IMR-90 (cell line): ENCODE measurements around the gene SP140L. TPM values are rescaled to one million over a fixed set of nuclear protein-coding genes. Genes with fewer than 3 reads are reported as not detected.

Experiments used
- ATAC-seq: fragments of 200-7000 bp; cut with Tn5 transposase; 2 replicates; pipeline ENCODE4 v1.9.1; 2020; ENCODE audit warnings: low read depth, mild to moderate bottlenecking, moderate library complexity
- BruUV-seq: library from RNA; stranded (reverse); fragments of 400-500 nt; replicated peaks from 2 replicates; lab custom pipeline; 2021; lab: Mats Ljungman, UMichigan
- CTCF ChIA-PET: fragments of 300-600 bp; formaldehyde crosslinking; extraction: SDS; loops from one replicate; lab custom pipeline; 2021; ENCODE audit warnings: antibody characterized with exemption; lab: Yijun Ruan, JAX
- POLR2A ChIA-PET: fragments of 300-600 bp; sonication (Branson Sonifier 250); formaldehyde crosslinking; loops from one replicate; lab custom pipeline; 2022; ENCODE audit warnings: antibody characterized with exemption; ENCODE audit not compliant: unreplicated experiment; lab: Charles Lee
- DNase-seq: peaks from one replicate; pipeline ENCODE4 v3.0.0; 2013
- H2AFZ ChIP-seq: replicated peaks from 2 replicates; pipeline ENCODE3; 2013; ENCODE audit warnings: low read length, mild to moderate bottlenecking; ENCODE audit not compliant: poor library complexity
- H2AK5ac ChIP-seq: 2 replicates; pipeline ENCODE4 v1.6.1; 2013; ENCODE audit warnings: low read depth, low read length, inconsistent platforms
- H2AK9ac ChIP-seq: replicated peaks from 2 replicates; pipeline ENCODE3; 2013; ENCODE audit warnings: mild to moderate bottlenecking, low read depth, low read length, moderate library complexity; ENCODE audit not compliant: poor library complexity
- H2BK120ac ChIP-seq: 2 replicates; pipeline ENCODE4 v1.6.1; 2013; ENCODE audit warnings: low read depth, low read length, inconsistent platforms
- H2BK15ac ChIP-seq: 3 replicates; pipeline ENCODE4 v1.6.1; 2013; ENCODE audit warnings: low read depth, low read length, inconsistent platforms
- H2BK20ac ChIP-seq: 2 replicates; pipeline ENCODE4 v1.6.1; 2013; ENCODE audit warnings: low read depth, mild to moderate bottlenecking, inconsistent platforms, low read length, moderate library complexity
- H2BK5ac ChIP-seq: 2 replicates; pipeline ENCODE4 v1.6.1; 2013; ENCODE audit warnings: mild to moderate bottlenecking, low read depth, low read length, inconsistent platforms; ENCODE audit not compliant: poor library complexity, severe bottlenecking
- H3K14ac ChIP-seq: replicated peaks from 2 replicates; pipeline ENCODE4 v1.6.1; 2013; ENCODE audit warnings: low read depth, low read length, inconsistent platforms
- H3K18ac ChIP-seq: 2 replicates; pipeline ENCODE4 v1.6.1; 2013; ENCODE audit warnings: low read depth, low read length, control low read depth
- H3K23ac ChIP-seq: 2 replicates; pipeline ENCODE4 v1.6.1; 2013; ENCODE audit warnings: low read depth, low read length, inconsistent platforms
- H3K27ac ChIP-seq: 2 replicates; pipeline ENCODE4 v1.5.1; 2013; ENCODE audit warnings: mild to moderate bottlenecking, control low read depth, low read length; ENCODE audit not compliant: insufficient read depth
- H3K27me3 ChIP-seq: 2 replicates; pipeline ENCODE4 v1.6.1; 2013; ENCODE audit warnings: low read length; ENCODE audit not compliant: control insufficient read depth, insufficient read depth
- H3K36me3 ChIP-seq: 2 replicates; pipeline ENCODE4 v1.6.1; 2013; ENCODE audit warnings: low read length, mixed read lengths; ENCODE audit not compliant: control insufficient read depth, insufficient read depth
- H3K4ac ChIP-seq: 2 replicates; pipeline ENCODE4 v1.6.1; 2013; ENCODE audit warnings: low read depth, low read length, inconsistent platforms
- H3K4me1 ChIP-seq: 2 replicates; pipeline ENCODE4 v1.6.1; 2013; ENCODE audit warnings: low read length, mixed read lengths; ENCODE audit not compliant: control insufficient read depth, insufficient read depth
- H3K4me2 ChIP-seq: 2 replicates; pipeline ENCODE4 v1.6.1; 2013; ENCODE audit warnings: low read depth, mild to moderate bottlenecking, control low read depth, low read length, moderate library complexity
- H3K4me3 ChIP-seq: 2 replicates; pipeline ENCODE4 v1.5.1; 2013; ENCODE audit warnings: low read depth, mild to moderate bottlenecking, control low read depth, low read length, moderate library complexity; ENCODE audit not compliant: insufficient read depth
- H3K56ac ChIP-seq: 2 replicates; pipeline ENCODE4 v1.6.1; 2013; ENCODE audit warnings: low read length, inconsistent platforms; ENCODE audit not compliant: insufficient read depth; ENCODE audit errors: extremely low read depth
- H3K79me1 ChIP-seq, 2 experiments: 2 replicates each; pipeline ENCODE4 v1.6.1; 2013; ENCODE audit warnings: low read length in 2 of 2, inconsistent platforms in 1 of 2, low read depth in 1 of 2
- H3K9ac ChIP-seq: 2 replicates; pipeline ENCODE4 v1.6.1; 2013; ENCODE audit warnings: low read depth, low read length, control low read depth
- H3K9me1 ChIP-seq: 2 replicates; pipeline ENCODE4 v1.6.1; 2013; ENCODE audit warnings: low read length, inconsistent platforms; ENCODE audit not compliant: insufficient read depth
- H3K9me3 ChIP-seq: 2 replicates; pipeline ENCODE4 v1.6.1; 2013; ENCODE audit warnings: low read length; ENCODE audit not compliant: control insufficient read depth, insufficient read depth
- H4K20me1 ChIP-seq: 2 replicates; pipeline ENCODE4 v1.6.1; 2013; ENCODE audit warnings: low read length, inconsistent platforms; ENCODE audit not compliant: insufficient read depth
- H4K5ac ChIP-seq: 2 replicates; pipeline ENCODE4 v1.6.1; 2013; ENCODE audit warnings: mild to moderate bottlenecking, low read depth, low read length, control low read depth
- H4K8ac ChIP-seq, 2 experiments: 2 replicates each; pipeline ENCODE4 v1.6.1; 2013; ENCODE audit warnings: low read depth in 2 of 2, low read length in 2 of 2, control low read depth in 1 of 2, inconsistent platforms in 1 of 2
- H4K91ac ChIP-seq: 2 replicates; pipeline ENCODE4 v1.6.1; 2013; ENCODE audit warnings: low read depth, low read length, inconsistent platforms; ENCODE audit not compliant: insufficient read depth
- BHLHE40 ChIP-seq: fragments of 150-350 bp; IDR thresholded peaks from 2 replicates; pipeline ENCODE4 v1.6.1; 2016; ENCODE audit warnings: mild to moderate bottlenecking, low read depth, low read length
- CEBPB ChIP-seq: IDR thresholded peaks from 2 replicates; pipeline ENCODE4 v1.6.1; 2012; ENCODE audit warnings: low read depth, low read length, improper control_type of control experiment
- CHD1 ChIP-seq: IDR thresholded peaks from 2 replicates; pipeline ENCODE4 v1.6.1; 2012; ENCODE audit warnings: low read depth, low read length, improper control_type of control experiment
- ELK1 ChIP-seq: fragments of 150-350 bp; IDR thresholded peaks from 2 replicates; pipeline ENCODE4 v1.6.1; 2016; ENCODE audit warnings: low read depth, mild to moderate bottlenecking, low read length, moderate library complexity, borderline replicate concordance
- FOS ChIP-seq: fragments of 150-350 bp; IDR thresholded peaks from 2 replicates; pipeline ENCODE4 v1.6.1; 2016; ENCODE audit warnings: low read depth, low read length
- MAFK ChIP-seq: IDR thresholded peaks from 2 replicates; pipeline ENCODE4 v1.6.1; 2012; ENCODE audit warnings: low read depth, low read length, improper control_type of control experiment
- MAZ ChIP-seq: IDR thresholded peaks from 2 replicates; pipeline ENCODE4 v1.6.1; 2012; ENCODE audit warnings: low read depth, mild to moderate bottlenecking, low read length, improper control_type of control experiment, moderate library complexity, borderline replicate concordance
- MXI1 ChIP-seq: IDR thresholded peaks from 2 replicates; pipeline ENCODE4 v1.6.1; 2012; ENCODE audit warnings: low read depth, mild to moderate bottlenecking, low read length, moderate library complexity, borderline replicate concordance
- NFE2L2 ChIP-seq: fragments of 150-350 bp; IDR thresholded peaks from 2 replicates; pipeline ENCODE4 v1.6.1; 2016; ENCODE audit warnings: low read depth, mild to moderate bottlenecking, low read length
- POLR2A ChIP-seq: IDR thresholded peaks from 2 replicates; pipeline ENCODE4 v1.6.1; 2012; ENCODE audit warnings: mild to moderate bottlenecking, low read depth, low read length
- RAD21 ChIP-seq: IDR thresholded peaks from 2 replicates; pipeline ENCODE4 v1.6.1; 2012; ENCODE audit warnings: low read length, improper control_type of control experiment
- RCOR1 ChIP-seq: IDR thresholded peaks from 2 replicates; pipeline ENCODE4 v1.6.1; 2012; ENCODE audit warnings: mild to moderate bottlenecking, low read length, improper control_type of control experiment; ENCODE audit not compliant: insufficient replicate concordance
- RFX5 ChIP-seq: IDR thresholded peaks from 2 replicates; pipeline ENCODE4 v1.8.0; 2012; ENCODE audit warnings: low read depth, mild to moderate bottlenecking, low read length, moderate library complexity
- SMC3 ChIP-seq: fragments of 150-350 bp; IDR thresholded peaks from 2 replicates; pipeline ENCODE4 v1.6.1; 2016; ENCODE audit warnings: low read depth, mild to moderate bottlenecking, antibody characterized with exemption, low read length, moderate library complexity
- WGBS, 2 experiments: methylation state at CpG; one replicate each; pipeline versions ENCODE4 v1.1.5 to v1.1.7; 2013; ENCODE audit warnings: missing lambda C conversion rate in 2 of 2; ENCODE audit not compliant: insufficient read length in 1 of 2; ENCODE audit errors: extremely low coverage in 2 of 2; 5-methylcytosine and 5-hydroxymethylcytosine counted together
- dilution Hi-C: fragments of 300-500 bp; cut with HindIII; formaldehyde crosslinking; loops from one replicate; pipeline ENCODE4 v1.14.3; 2018; ENCODE audit warnings: low sequenced_read_pairs; ENCODE audit not compliant: unreplicated experiment
- in situ Hi-C: fragments of 300-500 bp; cut with MboI; formaldehyde crosslinking; loops from 3 replicates; pipeline ENCODE4 v1.14.3; 2019; ENCODE audit warnings: low sequenced_read_pairs, inconsistent platforms, mixed read lengths
- intact Hi-C: fragments of 100-400 bp; cut with micrococcal nuclease; formaldehyde crosslinking; loops from 2 replicates; pipeline ENCODE4 v1.10.0; 2022
- polyA plus RNA-seq, 3 experiments: library from polyadenylated mRNA; depleted of rRNA; stranded (reverse); fragments of >200 nt; gene quantifications; 2 replicates each; pipeline ENCODE4 v1.2.3, GENCODE V29; 2012; ENCODE audit warnings: low replicate concordance in 1 of 3
- total RNA-seq: library from RNA; depleted of rRNA; stranded (reverse); fragments of >200 nt; gene quantifications from 2 replicates; pipeline ENCODE4 v1.2.3, GENCODE V29; 2012
- TF ChIP-seq, protein P1 (sequence below): fragments of 150-350 bp; IDR thresholded peaks from 2 replicates; pipeline ENCODE4 v1.6.1; 2017; ENCODE audit warnings: mild to moderate bottlenecking, antibody characterized with exemption, low read length, low read depth
- TF ChIP-seq, protein P2 (sequence below): conservative IDR thresholded peaks from 2 replicates; pipeline ENCODE4 v1.5.1; 2012; ENCODE audit warnings: mild to moderate bottlenecking, low read depth, low read length, improper control_type of control experiment

Gene SP140L
- total and polyA plus RNA-seq, 2 of the 4 experiments (the other 2 are of a cell fraction), result 5.4 to 11.2 TPM

GRCh38 chr2:230360028-230360427 lies 33.0 kb downstream of the SP140L start:
- H2BK5ac ChIP-seq, result no peak overlapping the region
- H3K9me1 ChIP-seq, result no peaks in the 10 kb centered on the region
- TF ChIP-seq SMC3, result no peak
- no peak for TF ChIP-seq RAD21
- no peak for TF ChIP-seq MAFK
- no peak for TF ChIP-seq POLR2A
- TF ChIP-seq FOS, result no peak
- no peak for TF ChIP-seq MAZ
- TF ChIP-seq CEBPB, result no peak
- TF ChIP-seq, protein P1, sequence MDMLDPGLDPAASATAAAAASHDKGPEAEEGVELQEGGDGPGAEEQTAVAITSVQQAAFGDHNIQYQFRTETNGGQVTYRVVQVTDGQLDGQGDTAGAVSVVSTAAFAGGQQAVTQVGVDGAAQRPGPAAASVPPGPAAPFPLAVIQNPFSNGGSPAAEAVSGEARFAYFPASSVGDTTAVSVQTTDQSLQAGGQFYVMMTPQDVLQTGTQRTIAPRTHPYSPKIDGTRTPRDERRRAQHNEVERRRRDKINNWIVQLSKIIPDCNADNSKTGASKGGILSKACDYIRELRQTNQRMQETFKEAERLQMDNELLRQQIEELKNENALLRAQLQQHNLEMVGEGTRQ, result no peak
- no peak for TF ChIP-seq MXI1
- TF ChIP-seq CHD1, result no peak
- TF ChIP-seq BHLHE40, result no peak
- TF ChIP-seq RCOR1, result no peak
- TF ChIP-seq RFX5, result no peak
- TF ChIP-seq ELK1, result no peak
- TF ChIP-seq, protein P2, sequence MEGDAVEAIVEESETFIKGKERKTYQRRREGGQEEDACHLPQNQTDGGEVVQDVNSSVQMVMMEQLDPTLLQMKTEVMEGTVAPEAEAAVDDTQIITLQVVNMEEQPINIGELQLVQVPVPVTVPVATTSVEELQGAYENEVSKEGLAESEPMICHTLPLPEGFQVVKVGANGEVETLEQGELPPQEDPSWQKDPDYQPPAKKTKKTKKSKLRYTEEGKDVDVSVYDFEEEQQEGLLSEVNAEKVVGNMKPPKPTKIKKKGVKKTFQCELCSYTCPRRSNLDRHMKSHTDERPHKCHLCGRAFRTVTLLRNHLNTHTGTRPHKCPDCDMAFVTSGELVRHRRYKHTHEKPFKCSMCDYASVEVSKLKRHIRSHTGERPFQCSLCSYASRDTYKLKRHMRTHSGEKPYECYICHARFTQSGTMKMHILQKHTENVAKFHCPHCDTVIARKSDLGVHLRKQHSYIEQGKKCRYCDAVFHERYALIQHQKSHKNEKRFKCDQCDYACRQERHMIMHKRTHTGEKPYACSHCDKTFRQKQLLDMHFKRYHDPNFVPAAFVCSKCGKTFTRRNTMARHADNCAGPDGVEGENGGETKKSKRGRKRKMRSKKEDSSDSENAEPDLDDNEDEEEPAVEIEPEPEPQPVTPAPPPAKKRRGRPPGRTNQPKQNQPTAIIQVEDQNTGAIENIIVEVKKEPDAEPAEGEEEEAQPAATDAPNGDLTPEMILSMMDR, result no peak
- TF ChIP-seq NFE2L2, result no peak
- dilution Hi-C loops, result no loop called here
- H3K79me1 ChIP-seq, result peaks cover 0 to 5% of the 10 kb centered on the region in 2 experiments; a peak in 2 of 4 replicates
- no peaks in the 10 kb centered on the region for H3K27me3 ChIP-seq
- BruUV-seq, result no TSS peak
- WGBS, 2 experiments, result no CpG with 5 or more reads among the region's 1 CpG
- ATAC-seq (no peak), DNase-seq (no peak)
- no peak overlapping the region for H2AK9ac ChIP-seq
- H3K27ac ChIP-seq, result no peak overlapping the region
- no peak overlapping the region for H4K8ac ChIP-seq
- ChIA-PET POLR2A (no interaction called here), CTCF (no interaction called here)
- H3K9ac ChIP-seq, result no peak overlapping the region
- H4K91ac ChIP-seq, result no peak overlapping the region
- peaks cover 8% of the 10 kb centered on the region for H3K36me3 ChIP-seq
- no peaks in the 10 kb centered on the region for H3K4me1 ChIP-seq
- in situ Hi-C loops, result no loop called here
- no peak overlapping the region for H3K4me2 ChIP-seq
- H2AFZ ChIP-seq, result no peak overlapping the region
- no peak overlapping the region for H2BK15ac ChIP-seq
- no peak overlapping the region for H3K4me3 ChIP-seq
- no peak overlapping the region for H3K14ac ChIP-seq
- no peak overlapping the region for H2AK5ac ChIP-seq
- H2BK20ac ChIP-seq, result no peak overlapping the region
- no peak overlapping the region for H3K23ac ChIP-seq
- H4K5ac ChIP-seq, result no peak overlapping the region
- intact Hi-C loops, result no loop called here
- no peak overlapping the region for H3K56ac ChIP-seq
- no peak overlapping the region for H3K18ac ChIP-seq
- peaks cover 3% of the 10 kb centered on the region; the same call in 1 of the 2 replicates for H3K9me3 ChIP-seq
- H4K20me1 ChIP-seq, result no peaks in the 10 kb centered on the region
- H2BK120ac ChIP-seq, result no peak overlapping the region
- no peak overlapping the region for H3K4ac ChIP-seq
